Endothelial cell of umbilical vein (primary cell): ENCODE data around the gene PSMA1. TPM values are rescaled to one million over a fixed set of nuclear protein-coding genes. Genes with fewer than 3 reads are reported as not detected.

ENCODE experiments used
- BruUV-seq: library from RNA; stranded (reverse); fragments of 400-500 nt; replicated peaks from 2 replicates; lab custom pipeline; 2021; lab: Mats Ljungman, UMichigan
- CTCF ChIA-PET: fragments of 300-600, 350-600 bp; sonication (Branson Sonifier 250); formaldehyde crosslinking; loops from one replicate; lab custom pipeline; 2021; ENCODE audit warnings: antibody characterized with exemption, inconsistent platforms; lab: Charles Lee
- POLR2A ChIA-PET: fragments of 300-600, 350-600 bp; sonication (Branson Sonifier 250); formaldehyde crosslinking; loops from one replicate; lab custom pipeline; 2021; ENCODE audit warnings: antibody characterized with exemption, inconsistent platforms; lab: Charles Lee
- DNase-seq: peaks from one replicate; pipeline ENCODE4 v3.0.0-alpha.2; 2011; ENCODE audit warnings: low read depth, low spot score
- FAIRE-seq: peaks from 2 replicates; lab custom pipeline; 2011; peaks lifted over from hg19 to GRCh38; lab: Jason Lieb, UNC
- H2AFZ ChIP-seq: 2 replicates; pipeline ENCODE4 v1.6.0; 2012; ENCODE audit warnings: low read depth, low read length, control low read depth, inconsistent platforms
- H3K27ac ChIP-seq: 2 replicates; pipeline ENCODE4 v1.5.1; 2011; ENCODE audit warnings: low read depth, mild to moderate bottlenecking, control low read depth, low read length, moderate library complexity; ENCODE audit not compliant: insufficient read depth
- H3K27me3 ChIP-seq, 2 experiments: 2 replicates each; pipeline versions ENCODE4 v1.6.0 to v1.6.1; 2011; ENCODE audit warnings: low read length in 2 of 2, mixed read lengths in 1 of 2; ENCODE audit not compliant: control insufficient read depth in 2 of 2, insufficient read depth in 2 of 2
- H3K36me3 ChIP-seq, 2 experiments: 2 replicates in 1 of 2; 3 replicates in 1 of 2; pipeline ENCODE4 v1.5.1; 2011; ENCODE audit warnings: low read length in 2 of 2, mild to moderate bottlenecking in 1 of 2, moderate library complexity in 1 of 2; ENCODE audit not compliant: control insufficient read depth in 2 of 2, insufficient read depth in 2 of 2; ENCODE audit errors: extremely low read depth in 1 of 2
- H3K4me1 ChIP-seq: 3 replicates; pipeline ENCODE4 v1.5.1; 2011; ENCODE audit warnings: mild to moderate bottlenecking, low read length; ENCODE audit not compliant: control insufficient read depth, insufficient read depth; ENCODE audit errors: extremely low read depth
- H3K4me2 ChIP-seq: 2 replicates; pipeline ENCODE4 v1.6.1; 2011; ENCODE audit warnings: low read length, control low read depth, mixed read lengths; ENCODE audit not compliant: insufficient read depth
- H3K4me3 ChIP-seq, 3 experiments: fragments of 200-600 bp in 1 of 3; sonication (generic), shearing (Covaris generic) in 1 of 3; replicated peaks in 1 of 3; 2 replicates each; pipeline ENCODE4 v1.5.1; 2011 to 2016; ENCODE audit warnings: control low read depth in 3 of 3, low read length in 3 of 3, mild to moderate bottlenecking in 2 of 3, inconsistent platforms in 1 of 3, low read depth in 1 of 3, moderate library complexity in 1 of 3; ENCODE audit not compliant: insufficient read depth in 1 of 3
- H3K79me2 ChIP-seq: 2 replicates; pipeline ENCODE4 v1.6.0; 2012; ENCODE audit warnings: low read length, inconsistent platforms; ENCODE audit not compliant: control insufficient read depth, insufficient read depth
- H3K9ac ChIP-seq: replicated peaks from 2 replicates; pipeline ENCODE3; 2011; ENCODE audit warnings: low read length, control low read depth; ENCODE audit not compliant: insufficient read depth; ENCODE audit errors: extremely low read depth
- H3K9me1 ChIP-seq: replicated peaks from 3 replicates; pipeline ENCODE4 v1.6.0; 2011; ENCODE audit warnings: mild to moderate bottlenecking, low read length; ENCODE audit not compliant: control insufficient read depth, insufficient read depth; ENCODE audit errors: extremely low read depth
- H3K9me3 ChIP-seq: replicated peaks from 2 replicates; pipeline ENCODE4 v1.5.1; 2012; ENCODE audit warnings: low read length, inconsistent platforms; ENCODE audit not compliant: control insufficient read depth, insufficient read depth
- H4K20me1 ChIP-seq: replicated peaks from 2 replicates; pipeline ENCODE3; 2011; ENCODE audit warnings: mild to moderate bottlenecking, low read length; ENCODE audit not compliant: control insufficient read depth, insufficient read depth; ENCODE audit errors: extremely low read depth
- CTCF ChIP-seq, 2 donors: IDR thresholded peaks; 1 replicate in 1 of 2; 2 replicates in 1 of 2; pipeline ENCODE4 v1.5.1; 2011; ENCODE audit warnings: low read length in 2 of 2, mild to moderate bottlenecking in 2 of 2, moderate library complexity in 2 of 2, control low read depth in 1 of 2, inconsistent platforms in 1 of 2, low read depth in 1 of 2; ENCODE audit not compliant: insufficient read depth in 1 of 2; ENCODE audit errors: extremely low read depth in 1 of 2
- EZH2 ChIP-seq: IDR thresholded peaks from 2 replicates; pipeline ENCODE4 v1.6.1; 2012; ENCODE audit warnings: borderline replicate concordance, low read depth, mild to moderate bottlenecking, moderate library complexity, low read length, inconsistent platforms; ENCODE audit not compliant: severe bottlenecking
- FOS ChIP-seq: IDR thresholded peaks from 2 replicates; pipeline ENCODE4 v1.6.1; 2011; ENCODE audit warnings: mild to moderate bottlenecking, low read length, moderate library complexity, borderline replicate concordance; ENCODE audit not compliant: insufficient read depth
- GATA2 ChIP-seq: IDR thresholded peaks from 2 replicates; pipeline ENCODE4 v1.7.0; 2011; ENCODE audit warnings: low read depth, mild to moderate bottlenecking, moderate library complexity, mixed read lengths, low read length; ENCODE audit not compliant: insufficient read length, insufficient read depth
- JUN ChIP-seq: IDR thresholded peaks from 2 replicates; pipeline ENCODE4 v1.6.1; 2011; ENCODE audit warnings: borderline replicate concordance, low read depth; ENCODE audit not compliant: insufficient read length, insufficient read depth
- MAX ChIP-seq: IDR thresholded peaks from 2 replicates; pipeline ENCODE4 v1.6.1; 2011; ENCODE audit not compliant: insufficient read depth, insufficient read length
- MYC ChIP-seq: IDR thresholded peaks from one replicate; pipeline ENCODE4 v1.6.1; 2011; ENCODE audit warnings: mild to moderate bottlenecking, low read depth, low read length
- POLR2A ChIP-seq: IDR thresholded peaks from 2 replicates; pipeline ENCODE4 v1.6.1; 2012; ENCODE audit warnings: low read depth, mild to moderate bottlenecking, control low read depth, low read length
- POLR2AphosphoS5 ChIP-seq: IDR thresholded peaks from 2 replicates; pipeline ENCODE4 v1.6.1; 2012; ENCODE audit warnings: low read depth, mild to moderate bottlenecking, control low read depth, low read length, moderate library complexity; ENCODE audit not compliant: insufficient read depth
- dilution Hi-C: fragments of 300-500 bp; cut with MboI; formaldehyde crosslinking; loops from one replicate; pipeline ENCODE4 v1.15.0; 2019; ENCODE audit warnings: low sequenced_read_pairs; ENCODE audit not compliant: extremely low pct_ligation_motif_present
- intact Hi-C: fragments of 100-400 bp; cut with micrococcal nuclease; formaldehyde crosslinking; loops from one replicate; pipeline ENCODE4 v1.10.0; 2022
- polyA plus RNA-seq, 4 experiments: library from polyadenylated mRNA; depleted of rRNA in 3 of 4; stranded (reverse) in 3 of 4; unstranded in 1 of 4; fragments of >200 nt; gene quantifications; 2 replicates each; pipeline versions ENCODE4 v1.2.1 to v1.2.3, GENCODE V29; 2011 to 2012; ENCODE audit warnings: missing spikeins in 1 of 4
- total RNA-seq: library from RNA; stranded (reverse); gene quantifications from 2 replicates; pipeline ENCODE4 v1.2.3, GENCODE V29; 2021

Gene PSMA1
- total and polyA plus RNA-seq, 2 donors (not counting 3 experiments of a cell fraction or from before 2014, with no cell fraction given) = 194 to 220 TPM

GRCh38 chr11:14566331-14567063, 46.3 kb upstream of the PSMA1 start:
- no peak for DNase-seq
- no peak for FAIRE-seq
- intact Hi-C loops (no loop called here), dilution Hi-C loops (no loop called here)
- Histone ChIP-seq H3K9me3 (no peaks in the 10 kb centered on the region), H3K27ac (no peak overlapping the region), H3K4me1 (no peaks in the 10 kb centered on the region), H3K36me3 (no peaks in the 10 kb centered on the region), H2AFZ (no peak overlapping the region), H3K9me1 (no peaks in the 10 kb centered on the region), H3K27me3 (peaks cover 0 to 3% of the 10 kb centered on the region in 2 experiments), H3K4me2 (no peak overlapping the region), H4K20me1 (no peaks in the 10 kb centered on the region), H3K4me3 (no peak overlapping the region), H3K79me2 (no peaks in the 10 kb centered on the region), H3K9ac (no peak overlapping the region)
- TF ChIP-seq MYC (no peak), JUN (no peak), POLR2A (no peak)
- BruUV-seq = no TSS peak
- ChIA-PET CTCF (no interaction called here), POLR2A (no interaction called here)

- ChIA-PET CTCF (no interaction called here), POLR2A (no interaction called here)
- no peak overlapping the region for H3K9ac ChIP-seq
- dilution Hi-C loops = no loop called here
- FAIRE-seq (no peak), DNase-seq (no peak)
- no peaks in the 10 kb centered on the region for H3K9me3 ChIP-seq
- no peak overlapping the region for H3K27ac ChIP-seq
- intact Hi-C loops = no loop called here
- no peaks in the 10 kb centered on the region for H4K20me1 ChIP-seq
- H3K79me2 ChIP-seq = no peaks in the 10 kb centered on the region
- peaks cover 0 to 3% of the 10 kb centered on the region in 2 experiments for H3K27me3 ChIP-seq
- BruUV-seq = no TSS peak
- H3K36me3 ChIP-seq = no peaks in the 10 kb centered on the region
- H3K4me3 ChIP-seq = no peak overlapping the region
- H3K4me1 ChIP-seq = no peaks in the 10 kb centered on the region
- H2AFZ ChIP-seq = no peak overlapping the region
- no peaks in the 10 kb centered on the region for H3K9me1 ChIP-seq
- TF ChIP-seq GATA2 = no peak
- TF ChIP-seq CTCF (IDR thresholded peaks at IDR 0.05; ENCODE audit: extremely low read depth in 1 of 2, insufficient read depth in 1 of 2, low read depth in 1 of 2, low read length in 2 of 2) = no peak
- TF ChIP-seq POLR2AphosphoS5 = no peak
- no peak for TF ChIP-seq POLR2A
- no peak for TF ChIP-seq MYC
- no peak for TF ChIP-seq JUN
- no peak for TF ChIP-seq EZH2
- no peak for TF ChIP-seq FOS
- TF ChIP-seq MAX = no peak
- no peak overlapping the region for H3K4me2 ChIP-seq
These were observed 45.7 kb upstream of the PSMA1 start for GRCh38 chr11:14565845-14566244.
